B cell (primary cell): ENCODE measurements around the gene JARID2. TPM values are rescaled to one million over a fixed set of nuclear protein-coding genes. Genes with fewer than 3 reads are reported as not detected.

ENCODE experiments used
- ATAC-seq: fragments of 200-7000 bp; cut with Tn5 transposase; one replicate; pipeline ENCODE4 v1.10.0; 2021; ENCODE audit warnings: low read depth, mild to moderate bottlenecking, moderate number of reproducible peaks, moderate library complexity
- CTCF ChIA-PET: fragments of 350-600 bp; sonication (Branson Sonifier 250); formaldehyde crosslinking; loops from one replicate; lab custom pipeline; 2021; ENCODE audit warnings: antibody characterized with exemption, inconsistent platforms; lab: Charles Lee
- POLR2A ChIA-PET: fragments of 350-600 bp; sonication (Branson Sonifier 250); formaldehyde crosslinking; loops from one replicate; lab custom pipeline; 2021; ENCODE audit warnings: antibody characterized with exemption; lab: Charles Lee
- DNase-seq: peaks from one replicate; pipeline ENCODE4 v3.0.0; 2013
- H2AFZ ChIP-seq: 2 replicates; pipeline ENCODE4 v1.6.1; 2012; ENCODE audit warnings: mild to moderate bottlenecking, low read depth, low read length; ENCODE audit not compliant: insufficient read depth, poor library complexity, severe bottlenecking
- H3K27ac ChIP-seq, 2 donors: 1 replicate in 1 of 2; 2 replicates in 1 of 2; pipeline ENCODE4 v1.5.1; 2012 to 2013; ENCODE audit warnings: low read length in 2 of 2, mild to moderate bottlenecking in 2 of 2, moderate library complexity in 1 of 2
- H3K27me3 ChIP-seq, 4 experiments: fragments of 200-600 bp in 1 of 4; sonication (generic) in 1 of 4; replicated peaks in 1 of 4; 1 replicate in 2 of 4; 2 replicates in 2 of 4; pipeline versions ENCODE4 v1.6.1 to v1.7.0; 2013 to 2016; ENCODE audit warnings: low read length in 3 of 4, mild to moderate bottlenecking in 2 of 4, mixed read lengths in 1 of 4, moderate library complexity in 1 of 4; ENCODE audit not compliant: insufficient read depth in 4 of 4, control insufficient read depth in 3 of 4; ENCODE audit errors: control extremely low read depth in 1 of 4
- H3K36me3 ChIP-seq, 2 experiments: replicated peaks in 1 of 2; 1 replicate in 1 of 2; 2 replicates in 1 of 2; pipeline versions ENCODE4 v1.6.1 to v1.7.1; 2013; ENCODE audit warnings: low read length in 1 of 2; ENCODE audit not compliant: insufficient read depth in 2 of 2, control insufficient read depth in 1 of 2; ENCODE audit errors: control extremely low read depth in 1 of 2, extremely low read depth in 1 of 2
- H3K4me1 ChIP-seq, 2 donors: fragments of 200-600 bp in 1 of 2; sonication (generic) in 1 of 2; 1 replicate in 1 of 2; 2 replicates in 1 of 2; pipeline versions ENCODE4 v1.5.1 to v1.6.1; 2013 to 2017; ENCODE audit warnings: low read length in 2 of 2; ENCODE audit not compliant: control insufficient read depth in 2 of 2, insufficient read depth in 2 of 2
- H3K4me2 ChIP-seq: replicated peaks from 2 replicates; pipeline ENCODE3; 2012; ENCODE audit warnings: mild to moderate bottlenecking, low read depth, low read length; ENCODE audit not compliant: poor library complexity, severe bottlenecking
- H3K4me3 ChIP-seq, 5 experiments: fragments of 200-600 bp in 1 of 5; sonication (generic) in 1 of 5; 1 replicate in 3 of 5; 2 replicates in 2 of 5; pipeline versions ENCODE4 v1.5.1 to v1.7.0; 2011 to 2016; ENCODE audit warnings: low read length in 4 of 5, mild to moderate bottlenecking in 4 of 5, low read depth in 2 of 5, control low read depth in 1 of 5, moderate library complexity in 1 of 5; ENCODE audit not compliant: insufficient read depth in 1 of 5; ENCODE audit errors: control extremely low read depth in 1 of 5, extremely low read depth in 1 of 5
- H3K79me2 ChIP-seq: fragments of 200-600 bp; sonication (generic); one replicate; pipeline ENCODE4 v1.6.0; 2016; ENCODE audit warnings: low read length; ENCODE audit not compliant: control insufficient read depth, insufficient read depth
- H3K9ac ChIP-seq: fragments of 200-600 bp; sonication (generic); 2 replicates; pipeline ENCODE4 v1.6.1; 2017; ENCODE audit warnings: mild to moderate bottlenecking, low read length, moderate library complexity
- H3K9me3 ChIP-seq, 3 donors: one replicate each; pipeline versions ENCODE4 v1.6.1 to v1.7.1; 2013; ENCODE audit warnings: low read length in 2 of 3; ENCODE audit not compliant: control insufficient read depth in 2 of 3, insufficient read depth in 1 of 3; ENCODE audit errors: control extremely low read depth in 1 of 3
- H4K20me1 ChIP-seq: 2 replicates; pipeline ENCODE4 v1.6.0; 2012; ENCODE audit warnings: mild to moderate bottlenecking, low read length; ENCODE audit not compliant: insufficient read depth, control insufficient read depth, poor library complexity, severe bottlenecking
- H3K27ac Mint-ChIP-seq: one replicate; pipeline ENCODE4 v1.8.0; 2021; ENCODE audit warnings: mixed read lengths
- H3K27me3 Mint-ChIP-seq: one replicate; pipeline ENCODE4 v1.8.0; 2021; ENCODE audit warnings: mixed read lengths
- H3K4me1 Mint-ChIP-seq: one replicate; pipeline ENCODE4 v1.8.0; 2021; ENCODE audit warnings: mixed read lengths
- H3K4me3 Mint-ChIP-seq: one replicate; pipeline ENCODE4 v1.8.0; 2021; ENCODE audit warnings: mixed read lengths
- H3K9me3 Mint-ChIP-seq: one replicate; pipeline ENCODE4 v1.8.0; 2022; ENCODE audit warnings: mixed read lengths; ENCODE audit not compliant: insufficient read depth
- CTCF ChIP-seq: fragments of 200-600 bp; IDR thresholded peaks from one replicate; pipeline ENCODE4 v1.8.0; 2022; ENCODE audit warnings: antibody characterized with exemption, mild to moderate bottlenecking
- EZH2 ChIP-seq: IDR thresholded peaks from 2 replicates; pipeline ENCODE4 v1.6.1; 2012; ENCODE audit warnings: borderline replicate concordance, low read depth, mild to moderate bottlenecking, moderate library complexity, low read length; ENCODE audit not compliant: insufficient read depth, poor library complexity, severe bottlenecking
- WGBS: methylation state at CpG from one replicate; pipeline ENCODE4 v1.1.5; 2013; ENCODE audit warnings: missing lambda C conversion rate; ENCODE audit not compliant: insufficient coverage; 5-methylcytosine and 5-hydroxymethylcytosine counted together
- intact Hi-C: fragments of 100-400 bp; cut with micrococcal nuclease; formaldehyde crosslinking; loops from one replicate; pipeline ENCODE4 v1.10.0; 2022
- polyA plus RNA-seq: library from polyadenylated mRNA; depleted of rRNA; stranded (reverse); fragments of >200 nt; gene quantifications from 2 replicates; pipeline ENCODE4 v1.2.3, GENCODE V29; 2012
- total RNA-seq, 2 donors: library from RNA; stranded (reverse); fragments of 120-200 nt in 1 of 2; gene quantifications; 1 replicate in 1 of 2; 2 replicates in 1 of 2; pipeline versions ENCODE4 v1.2.3 to v1.2.4, GENCODE V29; 2013 to 2022

JARID2 gene
- total and polyA plus RNA-seq, 2 donors (not counting 1 experiment from before 2014, with no cell fraction given), result 11.0 to 58.1 TPM

GRCh38 chr6:15360300-15360699 is 114.4 kb downstream of the JARID2 start:
- ATAC-seq (no peak), DNase-seq (no peak)
- H3K9me3 Mint-ChIP-seq, result no peaks in the 10 kb centered on the region
- no peaks in the 10 kb centered on the region for H3K27me3 ChIP-seq
- peaks cover 0 to 3% of the 10 kb centered on the region in 2 experiments for H3K36me3 ChIP-seq
- H3K9me3 ChIP-seq, result no peaks in the 10 kb centered on the region
- H3K79me2 ChIP-seq, result peaks cover 100% of the 10 kb centered on the region
- H3K4me1 Mint-ChIP-seq, result peaks cover 42% of the 10 kb centered on the region
- POLR2A ChIA-PET, result no interaction called here
- H3K4me2 ChIP-seq, result no peak overlapping the region
- H3K4me3 Mint-ChIP-seq, result no peak overlapping the region
- intact Hi-C loops, result loop anchor here (5.0 kb wide), 1 partner anchor 42 kb away; no protein-coding TSS in a partner anchor
- no peak overlapping the region for H2AFZ ChIP-seq
- no peak overlapping the region for H3K4me3 ChIP-seq
- no peak overlapping the region for H3K27ac ChIP-seq
- WGBS, result 99% methylated on average over 7 of the region's 9 CpGs
- CTCF ChIA-PET, result no interaction called here
- no peaks in the 10 kb centered on the region for H3K27me3 Mint-ChIP-seq
- no peak overlapping the region for H3K27ac Mint-ChIP-seq
- no peak overlapping the region for H3K9ac ChIP-seq
- H3K4me1 ChIP-seq, result peaks cover 65 to 68% of the 10 kb centered on the region in 2 donors
- no peak for TF ChIP-seq CTCF
- no peak for TF ChIP-seq EZH2
- peaks cover 89% of the 10 kb centered on the region for H4K20me1 ChIP-seq

GRCh38 chr6:15361197-15361596 is 115.3 kb downstream of the JARID2 start:
- H4K20me1 ChIP-seq, result peaks cover 89% of the 10 kb centered on the region
- WGBS, result 100% methylated on average over 1 of the region's 3 CpGs
- intact Hi-C loops, result loop anchor here (5.0 kb wide), 1 partner anchor 41 kb away; no protein-coding TSS in a partner anchor
- no peaks in the 10 kb centered on the region for H3K27me3 Mint-ChIP-seq
- H3K4me1 ChIP-seq, result peaks cover 64% of the 10 kb centered on the region in 2 donors
- H3K27ac Mint-ChIP-seq, result no peak overlapping the region
- no peak overlapping the region for H3K4me2 ChIP-seq
- no peak overlapping the region for H3K4me3 Mint-ChIP-seq
- no peak overlapping the region for H3K9ac ChIP-seq
- H3K9me3 Mint-ChIP-seq, result no peaks in the 10 kb centered on the region
- ChIA-PET CTCF (interaction anchor here (0.7 kb wide), 1 partner anchor 17 kb away, joined by 3 read pairs; no protein-coding TSS in a partner anchor), POLR2A (no interaction called here)
- peaks cover 33% of the 10 kb centered on the region for H3K4me1 Mint-ChIP-seq
- no peak overlapping the region for H3K27ac ChIP-seq
- peaks cover 0 to 3% of the 10 kb centered on the region in 2 experiments for H3K36me3 ChIP-seq
- peaks cover 100% of the 10 kb centered on the region for H3K79me2 ChIP-seq
- no peaks in the 10 kb centered on the region for H3K9me3 ChIP-seq
- no peak for DNase-seq
- ATAC-seq, result no peak
- no peak for TF ChIP-seq EZH2
- no peak for TF ChIP-seq CTCF
- no peak overlapping the region for H3K4me3 ChIP-seq
- no peak overlapping the region for H2AFZ ChIP-seq
- H3K27me3 ChIP-seq, result no peaks in the 10 kb centered on the region
